ACC112 (cell line): ENCODE data around the gene UST.

ENCODE experiments used
- H2AFZ ChIP-seq: fragments of 200-600 bp; sonication (generic); one replicate; pipeline ENCODE4 v1.6.0; 2017; ENCODE audit warnings: antibody characterized with exemption, low read length; ENCODE audit not compliant: unreplicated experiment
- H3K27ac ChIP-seq: fragments of 200-600 bp; sonication (generic); 2 replicates; pipeline ENCODE4 v1.5.1; 2014; ENCODE audit warnings: low read depth, mild to moderate bottlenecking, antibody characterized with exemption, low read length, moderate library complexity
- H3K27me3 ChIP-seq: fragments of 200-600 bp; sonication (generic); 2 replicates; pipeline ENCODE4 v1.6.1; 2014; ENCODE audit warnings: mild to moderate bottlenecking, antibody characterized with exemption, low read length, moderate library complexity, mixed read lengths; ENCODE audit not compliant: insufficient read depth
- H3K36me3 ChIP-seq: fragments of 200-600 bp; sonication (generic); 2 replicates; pipeline ENCODE4 v1.6.1; 2016; ENCODE audit warnings: mild to moderate bottlenecking, antibody characterized with exemption, low read length, moderate library complexity, mixed read lengths; ENCODE audit not compliant: insufficient read depth
- H3K4me1 ChIP-seq: fragments of 200-600 bp; sonication (generic); one replicate; pipeline ENCODE4 v1.6.1; 2016; ENCODE audit warnings: low read length, mixed read lengths; ENCODE audit not compliant: insufficient read depth, unreplicated experiment, control insufficient read depth
- H3K4me3 ChIP-seq: fragments of 200-600 bp; sonication (generic); 2 replicates; pipeline ENCODE4 v1.5.1; 2014; ENCODE audit warnings: mild to moderate bottlenecking, low read depth, low read length
- H3K79me2 ChIP-seq: fragments of 200-600 bp; sonication (generic); one replicate; pipeline ENCODE4 v1.6.0; 2016; ENCODE audit warnings: low read length; ENCODE audit not compliant: control insufficient read depth, unreplicated experiment, insufficient read depth

UST gene

DNA sequence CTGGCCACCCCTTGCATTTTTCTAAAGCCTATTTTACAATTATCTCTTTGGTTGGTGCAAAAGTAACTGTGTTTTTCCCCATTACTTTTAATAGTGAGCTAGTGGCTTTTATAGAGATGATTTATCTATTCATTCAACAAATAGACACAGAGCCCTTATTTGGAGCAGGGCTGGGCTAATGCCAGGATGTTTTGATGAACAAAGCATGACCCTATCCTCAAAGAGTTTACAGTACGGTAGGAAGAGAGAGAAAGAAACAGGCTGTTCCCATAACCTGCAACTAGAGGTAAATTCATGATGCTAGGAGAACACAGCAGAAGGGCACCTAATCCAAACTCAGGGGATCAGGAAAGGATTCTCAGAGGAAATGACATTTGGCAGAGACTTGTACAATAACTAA lies 37.3 kb upstream of the UST start:
- Histone ChIP-seq H3K27me3 (no peaks in the 10 kb centered on the region), H3K4me3 (no peak overlapping the region), H3K36me3 (no peaks in the 10 kb centered on the region), H2AFZ (no peak overlapping the region), H3K27ac (no peak overlapping the region), H3K4me1 (no peaks in the 10 kb centered on the region), H3K79me2 (no peaks in the 10 kb centered on the region)

DNA sequence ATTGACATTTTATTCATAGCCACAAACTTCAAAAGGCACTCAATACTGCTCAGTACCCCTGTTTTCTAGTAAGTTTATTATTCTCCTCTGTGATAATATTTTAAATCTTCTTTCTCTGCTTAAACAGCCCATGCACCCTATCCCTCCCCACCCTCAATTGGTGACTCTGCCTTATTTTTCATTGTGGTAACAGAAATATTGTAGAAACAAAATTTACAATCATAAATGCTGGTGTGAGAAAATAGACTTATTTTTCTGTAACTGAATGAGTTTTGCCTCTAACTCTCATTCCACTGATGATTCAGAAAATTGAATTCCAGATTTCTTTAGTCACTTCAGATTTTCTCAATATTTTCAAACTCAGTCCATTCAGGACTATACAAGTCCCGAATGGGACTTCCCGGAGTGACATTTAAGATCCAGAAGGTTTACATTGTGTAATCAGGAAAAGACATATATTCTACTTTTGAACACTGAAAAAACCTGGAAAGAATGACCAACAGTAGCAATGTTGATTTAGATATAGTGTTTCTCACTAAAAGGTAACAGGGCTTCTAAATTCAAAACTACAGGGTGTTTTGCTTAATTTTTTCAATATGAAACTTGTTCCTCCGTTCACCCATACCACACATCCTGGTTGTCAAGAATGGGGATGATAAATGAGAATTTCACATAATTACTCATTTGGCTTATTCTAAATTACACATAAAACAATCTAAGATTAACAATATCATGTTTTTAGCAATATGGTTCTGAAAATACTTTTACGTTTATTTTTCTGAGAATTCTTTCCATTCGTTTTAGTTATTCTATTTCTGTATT lies 34.8 kb upstream of the UST start:
- H3K79me2 ChIP-seq, result no peaks in the 10 kb centered on the region
- no peaks in the 10 kb centered on the region for H3K36me3 ChIP-seq
- no peak overlapping the region for H3K27ac ChIP-seq
- H3K4me3 ChIP-seq, result no peak overlapping the region
- H3K27me3 ChIP-seq, result no peaks in the 10 kb centered on the region
- H2AFZ ChIP-seq, result no peak overlapping the region
- H3K4me1 ChIP-seq, result no peaks in the 10 kb centered on the region

DNA sequence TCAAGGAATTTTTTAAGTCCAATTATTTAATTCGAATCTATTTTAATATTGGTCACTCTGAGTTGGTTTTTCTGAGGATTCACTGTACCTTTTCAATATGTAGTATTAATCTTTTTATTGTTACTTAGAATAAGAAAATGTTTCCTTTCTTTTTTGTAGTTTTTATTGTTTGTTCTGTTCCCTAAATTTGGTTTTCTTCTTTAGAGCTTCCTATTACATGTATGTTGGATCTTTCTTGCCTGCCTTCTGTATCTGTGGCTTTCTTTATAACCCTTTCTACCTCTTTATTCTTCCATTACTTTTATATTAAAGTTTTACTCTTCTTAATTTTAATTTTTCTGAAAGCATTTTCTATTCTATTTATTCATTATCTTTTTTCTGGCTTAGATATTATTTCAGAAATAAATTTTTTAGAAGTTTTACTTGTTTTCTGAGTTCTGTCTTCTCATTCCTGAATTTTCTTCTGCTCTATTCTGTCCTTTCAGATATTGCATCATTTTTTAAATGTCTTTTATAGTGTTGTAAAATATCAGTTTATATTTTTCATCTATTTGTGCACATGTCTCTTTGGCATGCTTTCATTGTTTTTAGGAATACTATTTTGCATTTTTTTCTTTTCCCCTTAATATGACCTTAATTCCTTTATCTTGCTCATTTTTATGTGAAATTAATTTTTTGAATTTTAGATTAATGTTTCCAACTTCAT lies 33.6 kb upstream of the UST start:
- Histone ChIP-seq H3K36me3 (no peaks in the 10 kb centered on the region), H3K27ac (no peak overlapping the region), H3K27me3 (no peaks in the 10 kb centered on the region), H2AFZ (no peak overlapping the region), H3K4me1 (no peaks in the 10 kb centered on the region), H3K4me3 (no peak overlapping the region), H3K79me2 (no peaks in the 10 kb centered on the region)

DNA sequence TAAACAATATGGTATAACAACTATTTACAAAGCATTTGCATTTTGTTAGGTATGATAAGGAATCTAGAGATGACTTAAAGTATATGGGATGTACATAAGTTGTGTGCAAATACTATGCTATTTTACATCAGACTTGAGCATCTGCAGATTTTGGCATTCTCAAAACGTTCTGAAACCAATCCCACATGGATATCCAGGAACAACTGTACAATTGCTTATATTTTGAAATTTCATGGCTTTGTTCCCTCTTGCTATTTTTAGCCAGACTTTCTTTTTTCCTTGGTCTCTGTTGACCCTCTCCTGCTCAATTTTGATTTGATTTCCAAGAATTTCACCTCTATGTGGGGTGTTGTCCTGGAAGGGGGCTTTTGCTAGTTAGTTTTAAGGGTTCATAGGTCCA lies 32.9 kb upstream of the UST start:
- no peaks in the 10 kb centered on the region for H3K27me3 ChIP-seq
- H3K79me2 ChIP-seq, result no peaks in the 10 kb centered on the region
- H3K4me1 ChIP-seq, result no peaks in the 10 kb centered on the region
- H3K4me3 ChIP-seq, result no peak overlapping the region
- H2AFZ ChIP-seq, result no peak overlapping the region
- no peaks in the 10 kb centered on the region for H3K36me3 ChIP-seq
- no peak overlapping the region for H3K27ac ChIP-seq

DNA sequence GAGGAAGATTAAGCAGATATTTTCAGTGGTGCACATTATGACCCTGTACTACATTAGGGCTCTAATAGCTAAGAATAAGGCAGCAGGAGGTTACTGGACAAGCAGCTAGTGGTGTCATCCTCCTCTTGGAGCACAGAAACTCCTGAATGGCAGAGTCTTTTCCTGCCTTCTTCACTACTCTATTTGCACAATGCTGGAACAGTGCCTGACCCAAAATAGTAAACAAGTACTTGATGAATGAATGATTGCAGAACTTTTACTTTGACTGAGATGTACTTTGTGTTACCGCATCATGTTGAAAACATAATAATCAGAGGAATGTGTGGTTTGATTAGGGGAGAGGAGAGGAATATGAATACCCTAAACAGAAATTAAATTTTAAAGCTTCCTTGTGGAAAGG lies 30.0 kb upstream of the UST start:
- no peak overlapping the region for H3K27ac ChIP-seq
- H3K4me3 ChIP-seq, result no peak overlapping the region
- no peak overlapping the region for H2AFZ ChIP-seq
- no peaks in the 10 kb centered on the region for H3K36me3 ChIP-seq
- no peaks in the 10 kb centered on the region for H3K79me2 ChIP-seq
- no peaks in the 10 kb centered on the region for H3K27me3 ChIP-seq
- H3K4me1 ChIP-seq, result no peaks in the 10 kb centered on the region

DNA sequence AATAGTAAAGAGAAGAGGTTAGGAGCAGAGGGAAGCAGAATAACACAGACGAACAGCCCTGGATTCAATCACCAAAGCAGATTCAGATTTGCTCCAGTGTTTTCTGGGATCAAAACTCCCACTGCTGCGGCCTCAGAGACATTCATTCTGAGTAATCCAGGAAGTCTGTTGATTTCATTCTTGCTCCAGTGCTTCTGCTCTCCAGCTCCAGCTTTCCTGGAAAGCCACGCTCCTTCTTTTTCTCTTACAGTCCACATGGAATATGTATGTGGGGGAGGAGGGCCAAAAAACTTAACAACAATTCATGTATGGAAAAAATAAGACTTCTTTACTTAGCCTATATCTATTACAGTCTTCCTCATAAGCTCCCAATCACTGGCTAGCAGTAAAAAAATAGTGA lies 26.4 kb upstream of the UST start:
- Histone ChIP-seq H3K4me3 (no peak overlapping the region), H3K36me3 (no peaks in the 10 kb centered on the region), H3K27ac (no peak overlapping the region), H3K27me3 (no peaks in the 10 kb centered on the region), H3K4me1 (peaks cover 8% of the 10 kb centered on the region), H2AFZ (peak overlapping the region; percentile 36), H3K79me2 (no peaks in the 10 kb centered on the region)

DNA sequence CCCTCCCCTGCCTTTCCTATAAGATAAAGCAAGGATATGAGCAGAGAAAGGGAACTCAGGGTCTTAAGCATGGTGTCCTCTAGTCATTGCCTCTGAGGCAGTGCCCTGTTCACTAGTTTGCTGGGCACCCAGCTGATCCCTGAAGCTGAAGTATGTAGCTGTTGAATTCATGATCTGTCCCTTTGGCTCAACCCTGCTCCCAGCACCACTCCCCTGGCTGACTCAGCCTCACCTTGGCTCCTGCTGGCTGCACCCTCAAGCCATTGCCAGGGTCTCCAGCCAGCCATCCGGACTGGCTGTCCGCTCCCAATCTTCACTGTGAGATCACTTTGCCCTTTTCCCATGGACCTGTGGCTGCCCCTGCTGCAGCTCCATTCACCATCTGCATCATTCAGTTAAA lies 25.9 kb upstream of the UST start:
- Histone ChIP-seq H3K27me3 (no peaks in the 10 kb centered on the region), H3K4me1 (peaks cover 8% of the 10 kb centered on the region), H3K4me3 (no peak overlapping the region), H3K79me2 (no peaks in the 10 kb centered on the region), H3K27ac (no peak overlapping the region), H3K36me3 (no peaks in the 10 kb centered on the region), H2AFZ (no peak overlapping the region)

DNA sequence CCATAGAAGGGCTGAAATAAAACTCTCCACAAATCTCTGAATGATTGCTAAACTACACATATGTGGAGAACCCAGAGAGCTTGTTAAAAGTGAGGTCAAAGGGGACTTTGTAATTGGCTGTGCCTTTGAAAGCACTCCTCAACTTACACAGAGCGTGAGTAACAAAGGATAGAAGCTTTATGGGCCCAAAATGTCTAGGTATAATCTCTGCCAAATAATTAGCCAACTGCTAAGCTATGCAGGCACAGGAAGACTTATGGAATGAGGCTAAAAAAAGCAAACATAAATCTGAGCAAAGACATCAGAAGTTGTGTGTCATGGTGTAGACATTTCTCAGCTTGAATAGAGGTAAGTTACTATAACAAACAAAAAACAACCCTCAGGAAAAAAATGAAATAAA lies 23.3 kb upstream of the UST start:
- Histone ChIP-seq H3K27ac (peak overlapping the region; percentile 74), H3K36me3 (no peaks in the 10 kb centered on the region), H3K27me3 (no peaks in the 10 kb centered on the region), H3K4me3 (no peak overlapping the region), H3K4me1 (peaks cover 8% of the 10 kb centered on the region), H2AFZ (peak overlapping the region; percentile 15), H3K79me2 (no peaks in the 10 kb centered on the region)

DNA sequence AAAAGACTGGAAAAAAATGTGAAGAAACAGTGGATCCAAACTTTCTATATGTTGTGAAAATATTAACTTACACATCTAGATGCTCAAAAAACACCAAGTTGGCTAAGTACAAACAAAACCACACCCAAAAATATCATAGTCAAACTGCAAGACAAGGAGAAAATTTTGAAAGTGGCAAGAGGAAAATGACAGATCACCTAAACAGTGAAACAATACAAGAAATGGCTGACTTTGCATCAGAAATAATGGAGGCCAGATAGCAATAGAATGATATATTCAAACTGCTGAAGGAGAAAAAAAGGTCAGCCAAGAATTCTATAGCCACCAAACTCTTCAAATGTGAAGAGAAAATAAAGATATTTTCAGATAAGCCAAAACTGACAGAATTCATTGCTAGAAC lies 22.4 kb upstream of the UST start:
- H3K36me3 ChIP-seq, result no peaks in the 10 kb centered on the region
- peak overlapping the region; percentile 74; the same call in 1 of the 2 replicates for H3K27ac ChIP-seq
- H2AFZ ChIP-seq, result no peak overlapping the region
- no peaks in the 10 kb centered on the region for H3K27me3 ChIP-seq
- no peak overlapping the region for H3K4me3 ChIP-seq
- peaks cover 8% of the 10 kb centered on the region for H3K4me1 ChIP-seq
- H3K79me2 ChIP-seq, result no peaks in the 10 kb centered on the region

DNA sequence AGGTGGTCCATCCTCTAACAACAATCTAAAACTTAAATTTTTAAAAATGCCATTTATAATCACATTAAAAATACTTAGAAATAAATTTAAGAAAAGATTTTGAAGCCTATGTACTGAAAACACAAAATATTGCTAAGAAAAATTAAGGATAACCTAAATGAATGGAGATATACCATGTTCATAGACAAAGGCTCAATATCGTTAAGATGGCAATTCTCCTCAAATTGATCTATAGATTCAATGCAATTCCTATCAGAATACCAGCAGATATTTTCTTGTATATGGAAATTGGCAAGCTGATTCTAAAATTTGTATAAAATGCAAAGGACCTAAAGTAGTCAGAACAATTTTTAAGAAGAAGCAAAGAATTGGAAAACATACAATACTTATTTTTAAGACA lies 19.7 kb upstream of the UST start:
- no peak overlapping the region for H3K4me3 ChIP-seq
- no peak overlapping the region for H3K27ac ChIP-seq

DNA sequence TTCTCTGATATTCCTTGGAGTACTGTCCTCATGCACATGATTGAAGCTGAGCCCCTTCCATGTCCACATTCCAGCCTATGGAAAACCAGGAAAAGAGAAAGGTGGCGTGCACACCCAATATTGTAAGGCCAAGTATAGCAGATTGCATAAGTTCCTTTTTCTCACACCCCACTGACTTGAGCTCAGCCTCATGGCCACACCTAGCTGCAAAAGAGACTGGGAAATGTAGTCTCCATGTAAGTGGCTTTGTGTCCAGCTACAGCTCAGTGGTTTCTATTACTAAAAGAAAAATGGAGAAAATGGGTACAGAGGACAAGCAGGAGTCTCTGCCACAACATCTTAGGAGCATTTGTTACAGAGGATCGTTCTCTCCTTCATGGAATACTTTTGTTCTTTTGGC lies 10.8 kb upstream of the UST start:
- Histone ChIP-seq H3K36me3 (no peaks in the 10 kb centered on the region), H2AFZ (no peak overlapping the region), H3K27ac (no peak overlapping the region), H3K79me2 (no peaks in the 10 kb centered on the region), H3K4me3 (no peak overlapping the region), H3K27me3 (no peaks in the 10 kb centered on the region), H3K4me1 (no peaks in the 10 kb centered on the region)

More for the DNA sequence above, 19.7 kb upstream of the UST start:
- H3K36me3 ChIP-seq, result no peaks in the 10 kb centered on the region
- no peaks in the 10 kb centered on the region for H3K79me2 ChIP-seq
- no peaks in the 10 kb centered on the region for H3K27me3 ChIP-seq
- no peak overlapping the region for H2AFZ ChIP-seq
- peaks cover 8% of the 10 kb centered on the region for H3K4me1 ChIP-seq
